Measurements from ENCODE around the gene FLAD1.

FLAD1 gene

GRCh38 chr1:155005076-155006011, 22.2 kb downstream of the FLAD1 start:
- DNase-seq (ENCODE audit: low read depth), result no peak

- no peak for DNase-seq (ENCODE audit: low read depth)
Measured at GRCh38 chr1:155006601-155007101, 23.5 kb downstream of the FLAD1 start.

GRCh38 chr1:155007251-155007828, 24.2 kb downstream of the FLAD1 start:
- DNase-seq (ENCODE audit: low read depth), result no peak

GRCh38 chr1:155008015-155008941, 25.1 kb downstream of the FLAD1 start:
- peak; percentile 65 for DNase-seq (ENCODE audit: low read depth)

- DNase-seq (ENCODE audit: low read depth), result no peak
Measured at GRCh38 chr1:155009221-155009711, 26.1 kb downstream of the FLAD1 start.

- DNase-seq (ENCODE audit: low read depth), result no peak
Measured at GRCh38 chr1:155009742-155010141, 26.6 kb downstream of the FLAD1 start.

- DNase-seq (ENCODE audit: low read depth), result no peak
Measured at GRCh38 chr1:155010211-155010918, 27.2 kb downstream of the FLAD1 start.

- no peak for DNase-seq (ENCODE audit: low read depth)
Measured at GRCh38 chr1:155011004-155011416, 27.9 kb downstream of the FLAD1 start.

- DNase-seq (ENCODE audit: low read depth), result no peak
Measured at GRCh38 chr1:155011437-155012025, 28.4 kb downstream of the FLAD1 start.

- no peak for DNase-seq (ENCODE audit: low read depth)
Measured at GRCh38 chr1:155012026-155012546, 28.9 kb downstream of the FLAD1 start.

- no peak for DNase-seq (ENCODE audit: low read depth)
Measured at GRCh38 chr1:155012776-155013602, 29.8 kb downstream of the FLAD1 start.

- DNase-seq (ENCODE audit: low read depth), result no peak
Measured at GRCh38 chr1:155013632-155014031, 30.5 kb downstream of the FLAD1 start.

GRCh38 chr1:155014709-155015508, 31.8 kb downstream of the FLAD1 start:
- no peak for DNase-seq (ENCODE audit: low read depth)

- DNase-seq (ENCODE audit: low read depth), result no peak
Measured at GRCh38 chr1:155015527-155016230, 32.5 kb downstream of the FLAD1 start.

- no peak for DNase-seq (ENCODE audit: low read depth)
Measured at GRCh38 chr1:155016231-155016831, 33.2 kb downstream of the FLAD1 start.

GRCh38 chr1:155017041-155017945, 34.1 kb downstream of the FLAD1 start:
- peak; percentile 95 for DNase-seq (ENCODE audit: low read depth)

GRCh38 chr1:155017946-155018316, 34.8 kb downstream of the FLAD1 start:
- DNase-seq (ENCODE audit: low read depth), result no peak

Data from activated T-cell treated with anti-CD3 and anti-CD28 coated beads for 48 hours (primary cell).